IPS-NIHi7 (cell line): Measurements from ENCODE around the gene HOXC9.

Experiments
- DNase-seq: peaks from one replicate; pipeline ENCODE4 v3.0.0; 2012; ENCODE audit warnings: mixed read lengths; ENCODE audit errors: extremely low spot score

Gene HOXC9

GRCh38 chr12:53963434-53964314 lies 36.3 kb upstream of the HOXC9 start:
- no peak for DNase-seq

GRCh38 chr12:53964315-53964713 lies 35.6 kb upstream of the HOXC9 start:
- no peak for DNase-seq

- DNase-seq = no peak
Measured at GRCh38 chr12:53965281-53966084, 34.5 kb upstream of the HOXC9 start.

GRCh38 chr12:53966085-53966384 lies 33.9 kb upstream of the HOXC9 start:
- no peak for DNase-seq

GRCh38 chr12:53966385-53967133 lies 33.4 kb upstream of the HOXC9 start:
- DNase-seq = no peak

- DNase-seq = no peak
Measured at GRCh38 chr12:53967421-53967925, 32.5 kb upstream of the HOXC9 start.

GRCh38 chr12:53968214-53969127 lies 31.5 kb upstream of the HOXC9 start:
- no peak for DNase-seq

- no peak for DNase-seq
Measured at GRCh38 chr12:53969588-53970259, 30.2 kb upstream of the HOXC9 start.

- DNase-seq = no peak
Measured at GRCh38 chr12:53970451-53970850, 29.5 kb upstream of the HOXC9 start.

- DNase-seq = no peak
Measured at GRCh38 chr12:53971129-53971528, 28.8 kb upstream of the HOXC9 start.

GRCh38 chr12:53971686-53972085 lies 28.3 kb upstream of the HOXC9 start:
- no peak for DNase-seq

- DNase-seq = no peak
Measured at GRCh38 chr12:53972152-53972702, 27.7 kb upstream of the HOXC9 start.

- DNase-seq = no peak
Measured at GRCh38 chr12:53972722-53973235, 27.2 kb upstream of the HOXC9 start, which contains the start of gene HOXC11. Gene HOXC11 (plus strand): TSS chr12:53973126. CDS start chr12:53973242, 116 bp downstream.

GRCh38 chr12:53973236-53974042 lies 26.5 kb upstream of the HOXC9 start:
- DNase-seq = no peak

- DNase-seq = no peak
Measured at GRCh38 chr12:53974084-53975063, 25.6 kb upstream of the HOXC9 start, which contains the start of gene HOTAIR. Gene HOTAIR (minus strand): TSS chr12:53974954.

- DNase-seq = no peak
Measured at GRCh38 chr12:53975064-53975471, 24.9 kb upstream of the HOXC9 start.

- no peak for DNase-seq
Measured at GRCh38 chr12:53975479-53976152, 24.3 kb upstream of the HOXC9 start.
